Esophagus muscularis mucosa (tissue), 3 donors: ENCODE measurements around the gene YEATS4.

ENCODE experiments used
- POLR2AphosphoS5 ChIP-seq, 2 donors: sonication (generic); formaldehyde crosslinking; IDR thresholded peaks; one replicate each; pipeline ENCODE4 v1.6.1; 2017; ENCODE audit warnings: antibody characterized with exemption in 2 of 2
- TF ChIP-seq, protein P1 (sequence below), 3 experiments: fragments of 200-600 bp in 2 of 3; fragments of 450-650 bp in 1 of 3; sonication (generic) in 2 of 3; IDR thresholded peaks; one replicate each; pipeline ENCODE4 v1.5.1; 2017 to 2019; ENCODE audit warnings: antibody characterized with exemption in 3 of 3, mild to moderate bottlenecking in 2 of 3, moderate library complexity in 1 of 3

DNA sequence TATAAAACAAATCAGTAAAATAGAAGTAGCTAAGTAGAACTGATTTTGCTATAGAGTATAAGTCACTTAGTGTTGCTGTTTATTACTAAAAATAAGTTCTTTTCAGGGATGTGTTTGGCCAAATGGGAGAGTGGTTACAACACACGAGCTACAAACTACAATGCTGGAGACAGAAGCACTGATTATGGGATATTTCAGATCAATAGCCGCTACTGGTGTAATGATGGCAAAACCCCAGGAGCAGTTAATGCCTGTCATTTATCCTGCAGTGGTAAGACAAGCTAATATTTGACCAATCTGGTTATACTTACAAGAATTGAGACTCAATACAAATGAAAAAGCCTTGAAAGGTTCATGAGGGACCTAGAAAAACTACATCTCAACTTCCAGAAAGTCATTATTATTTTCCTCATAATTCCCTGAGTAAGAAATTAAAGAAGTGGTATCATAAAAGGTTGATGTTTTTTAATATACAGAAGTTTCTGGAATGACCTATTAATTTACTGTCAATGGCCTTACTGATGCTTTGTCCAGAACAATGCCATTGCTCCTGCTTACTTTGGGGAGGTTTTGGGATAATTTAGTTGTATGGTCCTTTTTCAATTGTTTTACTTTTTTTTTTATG is 9.4 kb upstream of the YEATS4 start:
- TF ChIP-seq, protein P1, sequence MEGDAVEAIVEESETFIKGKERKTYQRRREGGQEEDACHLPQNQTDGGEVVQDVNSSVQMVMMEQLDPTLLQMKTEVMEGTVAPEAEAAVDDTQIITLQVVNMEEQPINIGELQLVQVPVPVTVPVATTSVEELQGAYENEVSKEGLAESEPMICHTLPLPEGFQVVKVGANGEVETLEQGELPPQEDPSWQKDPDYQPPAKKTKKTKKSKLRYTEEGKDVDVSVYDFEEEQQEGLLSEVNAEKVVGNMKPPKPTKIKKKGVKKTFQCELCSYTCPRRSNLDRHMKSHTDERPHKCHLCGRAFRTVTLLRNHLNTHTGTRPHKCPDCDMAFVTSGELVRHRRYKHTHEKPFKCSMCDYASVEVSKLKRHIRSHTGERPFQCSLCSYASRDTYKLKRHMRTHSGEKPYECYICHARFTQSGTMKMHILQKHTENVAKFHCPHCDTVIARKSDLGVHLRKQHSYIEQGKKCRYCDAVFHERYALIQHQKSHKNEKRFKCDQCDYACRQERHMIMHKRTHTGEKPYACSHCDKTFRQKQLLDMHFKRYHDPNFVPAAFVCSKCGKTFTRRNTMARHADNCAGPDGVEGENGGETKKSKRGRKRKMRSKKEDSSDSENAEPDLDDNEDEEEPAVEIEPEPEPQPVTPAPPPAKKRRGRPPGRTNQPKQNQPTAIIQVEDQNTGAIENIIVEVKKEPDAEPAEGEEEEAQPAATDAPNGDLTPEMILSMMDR (IDR thresholded peaks at IDR 0.05), result no peak
- TF ChIP-seq POLR2AphosphoS5 (IDR thresholded peaks at IDR 0.05), result no peak
